Brain microvascular endothelial cell (primary cell): Measurements from ENCODE around the gene KCNG1.
A peak's percentile ranks its signal among the peaks of the same experiment; 100 is the strongest.
"Not testable (repeated sequence)": the region's sequence is repeated elsewhere in the genome, so short reads cannot be mapped to it uniquely, and the experiment has no call there.

Experiments
- DNase-seq: peaks from one replicate; pipeline ENCODE4 v3.0.0-alpha.2; 2020
- H3K27ac ChIP-seq: fragments of 250-450 bp; sonication (Bioruptor Pico); 2 replicates; pipeline ENCODE4 v1.5.1; 2020; ENCODE audit warnings: mild to moderate bottlenecking, moderate library complexity
- H3K27me3 ChIP-seq: fragments of 250-450 bp; sonication (Bioruptor Pico); replicated peaks from 2 replicates; pipeline ENCODE4 v1.5.1; 2020; ENCODE audit warnings: mild to moderate bottlenecking
- H3K36me3 ChIP-seq: fragments of 250-450 bp; sonication (Bioruptor Pico); replicated peaks from 2 replicates; pipeline ENCODE4 v1.5.1; 2020; ENCODE audit warnings: mild to moderate bottlenecking
- H3K4me3 ChIP-seq: 2 replicates; pipeline ENCODE4 v1.5.1; 2011; ENCODE audit warnings: low read depth, mild to moderate bottlenecking, control low read depth, low read length, moderate library complexity
- in situ Hi-C: cut with HindIII; loops from 2 replicates; pipeline ENCODE4 v1.10.0; 2017; ENCODE audit warnings: low sequenced_read_pairs, low pct_ligation_motif_present
- TF ChIP-seq, protein P1 (sequence below): IDR thresholded peaks from 2 replicates; pipeline ENCODE4 v1.5.1; 2011; ENCODE audit warnings: low read depth, mild to moderate bottlenecking, moderate library complexity, low read length, control low read depth, inconsistent platforms; ENCODE audit errors: missing control alignments

KCNG1 gene

GRCh38 chr20:51050531-51051075 is 27.7 kb upstream of the KCNG1 start:
- H3K27me3 ChIP-seq = peaks cover 4% of the 10 kb centered on the region
- no peaks in the 10 kb centered on the region for H3K36me3 ChIP-seq
- no peak overlapping the region for H3K27ac ChIP-seq
- no peak for DNase-seq
- H3K4me3 ChIP-seq = no peak overlapping the region
- in situ Hi-C loops = no loop called here
- TF ChIP-seq, protein P1, sequence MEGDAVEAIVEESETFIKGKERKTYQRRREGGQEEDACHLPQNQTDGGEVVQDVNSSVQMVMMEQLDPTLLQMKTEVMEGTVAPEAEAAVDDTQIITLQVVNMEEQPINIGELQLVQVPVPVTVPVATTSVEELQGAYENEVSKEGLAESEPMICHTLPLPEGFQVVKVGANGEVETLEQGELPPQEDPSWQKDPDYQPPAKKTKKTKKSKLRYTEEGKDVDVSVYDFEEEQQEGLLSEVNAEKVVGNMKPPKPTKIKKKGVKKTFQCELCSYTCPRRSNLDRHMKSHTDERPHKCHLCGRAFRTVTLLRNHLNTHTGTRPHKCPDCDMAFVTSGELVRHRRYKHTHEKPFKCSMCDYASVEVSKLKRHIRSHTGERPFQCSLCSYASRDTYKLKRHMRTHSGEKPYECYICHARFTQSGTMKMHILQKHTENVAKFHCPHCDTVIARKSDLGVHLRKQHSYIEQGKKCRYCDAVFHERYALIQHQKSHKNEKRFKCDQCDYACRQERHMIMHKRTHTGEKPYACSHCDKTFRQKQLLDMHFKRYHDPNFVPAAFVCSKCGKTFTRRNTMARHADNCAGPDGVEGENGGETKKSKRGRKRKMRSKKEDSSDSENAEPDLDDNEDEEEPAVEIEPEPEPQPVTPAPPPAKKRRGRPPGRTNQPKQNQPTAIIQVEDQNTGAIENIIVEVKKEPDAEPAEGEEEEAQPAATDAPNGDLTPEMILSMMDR = no peak

DNA sequence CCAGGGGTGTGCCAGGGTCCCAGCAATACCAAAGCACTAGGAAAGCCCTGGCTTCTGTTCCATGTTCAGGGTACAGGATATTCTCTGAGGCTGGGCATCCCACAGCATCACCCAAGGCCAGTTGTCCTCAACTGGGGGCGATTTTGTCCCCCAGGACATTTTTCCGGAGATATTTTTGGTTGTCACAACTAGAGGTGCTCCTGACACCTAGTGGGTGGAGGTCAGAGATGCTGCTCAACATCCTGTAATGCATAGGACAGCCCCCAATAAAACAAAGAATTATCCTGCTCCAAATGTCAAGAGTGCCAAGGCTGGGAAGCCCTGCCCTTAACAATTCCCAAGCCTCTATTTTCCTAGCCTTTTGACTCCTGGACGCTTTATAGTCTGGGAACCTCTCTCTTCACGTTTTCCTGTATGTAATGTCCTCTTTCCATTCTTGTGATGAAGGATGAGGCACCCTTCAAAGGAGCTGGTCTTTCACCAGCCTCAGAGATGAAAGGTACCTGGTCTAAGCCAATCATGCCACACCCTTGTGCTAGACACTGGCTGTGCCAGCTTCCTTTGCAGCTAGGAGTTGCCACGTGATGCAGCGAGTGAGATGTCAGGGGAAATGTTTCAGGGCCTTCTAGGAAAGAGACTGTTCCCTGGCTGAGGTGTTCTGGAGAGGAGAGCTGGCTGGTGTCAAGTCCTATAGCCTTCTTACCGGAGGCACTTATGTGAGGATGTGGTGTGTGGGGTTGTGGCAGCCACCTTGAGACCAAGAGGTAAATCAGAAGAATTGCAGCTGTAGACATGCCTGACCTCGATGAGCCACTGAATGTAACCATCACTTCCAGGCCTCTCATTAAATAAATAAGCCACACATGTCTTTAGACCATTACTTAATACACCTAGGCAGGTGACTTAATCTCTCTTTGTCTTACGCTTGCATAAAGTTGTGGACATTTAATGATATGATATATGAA is 23.4 kb upstream of the KCNG1 start:
- TF ChIP-seq, protein P1 = no peak
- Histone ChIP-seq H3K27ac (no peak overlapping the region), H3K36me3 (no peaks in the 10 kb centered on the region), H3K27me3 (no peaks in the 10 kb centered on the region), H3K4me3 (no peak overlapping the region)
- in situ Hi-C loops = no loop called here
- DNase-seq = no peak

- H3K36me3 ChIP-seq = not testable (repeated sequence)
These were observed 22.6 kb upstream of the KCNG1 start for GRCh38 chr20:51045492-51045891.

DNA sequence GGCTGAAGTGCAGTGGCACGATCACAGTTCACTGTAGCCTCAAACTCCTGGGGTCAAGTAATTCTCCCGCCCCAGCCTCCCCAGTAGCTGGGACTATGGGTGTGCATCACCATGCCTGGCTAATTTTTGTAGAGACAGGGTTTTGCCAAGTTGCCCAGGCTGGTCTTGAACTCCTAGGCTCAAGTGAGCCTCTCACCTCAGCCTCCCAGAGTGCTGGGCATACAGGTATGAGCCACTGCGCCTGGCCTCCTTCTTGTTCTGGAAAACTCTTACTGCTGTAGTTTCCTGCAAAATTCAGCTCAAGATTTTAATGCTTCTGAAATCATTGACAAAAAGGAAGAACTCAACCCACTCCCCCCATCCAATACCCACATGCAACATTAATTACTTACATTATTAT is 21.9 kb upstream of the KCNG1 start:
- in situ Hi-C loops = no loop called here
- no peak overlapping the region for H3K4me3 ChIP-seq

More at GRCh38 chr20:51045492-51045891, 22.6 kb upstream of the KCNG1 start:
- H3K27ac ChIP-seq, DNase-seq, H3K4me3 ChIP-seq, in situ Hi-C loops, H3K27me3 ChIP-seq: not testable (repeated sequence)

GRCh38 chr20:51043811-51044210 is 20.9 kb upstream of the KCNG1 start:
- in situ Hi-C loops = no loop called here
- DNase-seq = peak; percentile 73

More for the DNA sequence above, 21.9 kb upstream of the KCNG1 start:
- Histone ChIP-seq H3K36me3 (no peaks in the 10 kb centered on the region), H3K27ac (no peak overlapping the region), H3K27me3 (no peaks in the 10 kb centered on the region)
- TF ChIP-seq, protein P1 = no peak
- DNase-seq = no peak

More at GRCh38 chr20:51043811-51044210, 20.9 kb upstream of the KCNG1 start:
- H3K4me3 ChIP-seq = no peak overlapping the region
- H3K36me3 ChIP-seq = no peaks in the 10 kb centered on the region
- no peaks in the 10 kb centered on the region for H3K27me3 ChIP-seq
- no peak overlapping the region for H3K27ac ChIP-seq
- TF ChIP-seq, protein P1 = no peak
